HG03060 (cell line): ENCODE data around the gene TBC1D9B.

ENCODE experiments used
- ATAC-seq: cut with Tn5 transposase; IDR thresholded peaks from one replicate; pipeline ENCODE4 v1.9.1; 2021; ENCODE audit warnings: low read depth, moderate number of reproducible peaks; ENCODE audit not compliant: unreplicated experiment

The TBC1D9B gene

GRCh38 chr5:179908528-179908927 lies 831 bp upstream of the TBC1D9B start:
- no peak for ATAC-seq

GRCh38 chr5:179906795-179907555 lies 722 bp downstream of the TBC1D9B start:
- ATAC-seq, result no peak

GRCh38 chr5:179906294-179906794 lies 1.4 kb downstream of the TBC1D9B start:
- no peak for ATAC-seq

- ATAC-seq, result no peak
These were observed 2.5 kb downstream of the TBC1D9B start for GRCh38 chr5:179905161-179905560.

GRCh38 chr5:179904463-179905160 lies 3.1 kb downstream of the TBC1D9B start:
- ATAC-seq, result no peak

- no peak for ATAC-seq
These were observed 4.9 kb downstream of the TBC1D9B start for GRCh38 chr5:179902763-179903158.

- ATAC-seq, result no peak
These were observed 5.6 kb downstream of the TBC1D9B start for GRCh38 chr5:179901915-179902762.

GRCh38 chr5:179901462-179901861 lies 6.2 kb downstream of the TBC1D9B start:
- no peak for ATAC-seq

- ATAC-seq, result no peak
These were observed 7.0 kb downstream of the TBC1D9B start for GRCh38 chr5:179900711-179901110.

- ATAC-seq, result no peak
These were observed 7.5 kb downstream of the TBC1D9B start for GRCh38 chr5:179900206-179900605.

- ATAC-seq, result no peak
These were observed 11.8 kb downstream of the TBC1D9B start for GRCh38 chr5:179895861-179896260.

- ATAC-seq, result no peak
These were observed 13.5 kb downstream of the TBC1D9B start for GRCh38 chr5:179893958-179894895.

GRCh38 chr5:179893076-179893957 lies 14.4 kb downstream of the TBC1D9B start:
- ATAC-seq, result no peak

- ATAC-seq, result no peak
These were observed 15.4 kb downstream of the TBC1D9B start for GRCh38 chr5:179892255-179892654.

- no peak for ATAC-seq
These were observed 16.7 kb downstream of the TBC1D9B start for GRCh38 chr5:179890751-179891682.

- no peak for ATAC-seq
These were observed 17.8 kb downstream of the TBC1D9B start for GRCh38 chr5:179889885-179890284.

- no peak for ATAC-seq
These were observed 19.9 kb downstream of the TBC1D9B start for GRCh38 chr5:179887802-179888201.

GRCh38 chr5:179887095-179887494 lies 20.6 kb downstream of the TBC1D9B start:
- no peak for ATAC-seq
